ENCODE results near the gene CCDC167. TPM values are rescaled to one million over a fixed set of nuclear protein-coding genes. Genes with fewer than 3 reads are reported as not detected.

CCDC167 gene
- total and polyA plus RNA-seq, 2 donors from 2014 or later, result 15.7 to 63.5 TPM

DNA sequence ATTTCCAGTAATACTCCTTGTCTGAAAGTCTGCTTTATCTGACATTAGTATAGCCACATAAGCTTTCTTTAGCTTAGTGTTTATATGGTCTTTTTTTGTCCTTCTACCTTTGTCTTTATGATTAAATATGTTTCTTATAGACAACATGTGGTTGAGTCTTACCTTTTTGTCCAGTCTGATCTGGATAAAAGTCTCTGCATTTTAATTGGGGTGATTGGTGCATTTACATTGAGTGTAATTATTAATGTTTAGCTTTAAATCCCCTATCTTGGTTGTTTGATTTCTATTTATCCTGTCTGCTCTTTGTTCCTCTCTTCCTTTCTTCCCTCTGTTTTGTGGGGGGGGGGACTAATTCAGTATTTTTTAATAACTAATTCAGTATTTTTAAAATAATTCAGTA lies 32.0 kb downstream of the CCDC167 start:
- H3K27me3 ChIP-seq (ENCODE audit: control insufficient read depth, insufficient read depth, low read length), result no peaks in the 10 kb centered on the region
- H3K9me3 ChIP-seq (ENCODE audit: control insufficient read depth in 2 of 3, insufficient read depth in 1 of 3, low read length in 3 of 3), result no peaks in the 10 kb centered on the region
- no peak for FAIRE-seq
- intact Hi-C loops (cut with DNase I), result no loop called here
- DNase-seq, result no peak
- H3K4me1 ChIP-seq (ENCODE audit: control insufficient read depth in 2 of 3, insufficient read depth in 2 of 3, low read depth in 1 of 3, low read length in 3 of 3), result no peaks in the 10 kb centered on the region
- H3K36me3 ChIP-seq (ENCODE audit: control insufficient read depth in 2 of 3, insufficient read depth in 3 of 3, low read length in 3 of 3), result peaks cover 5 to 26% (median 23%) of the 10 kb centered on the region in 3 donors
- TF ChIP-seq, protein P1, sequence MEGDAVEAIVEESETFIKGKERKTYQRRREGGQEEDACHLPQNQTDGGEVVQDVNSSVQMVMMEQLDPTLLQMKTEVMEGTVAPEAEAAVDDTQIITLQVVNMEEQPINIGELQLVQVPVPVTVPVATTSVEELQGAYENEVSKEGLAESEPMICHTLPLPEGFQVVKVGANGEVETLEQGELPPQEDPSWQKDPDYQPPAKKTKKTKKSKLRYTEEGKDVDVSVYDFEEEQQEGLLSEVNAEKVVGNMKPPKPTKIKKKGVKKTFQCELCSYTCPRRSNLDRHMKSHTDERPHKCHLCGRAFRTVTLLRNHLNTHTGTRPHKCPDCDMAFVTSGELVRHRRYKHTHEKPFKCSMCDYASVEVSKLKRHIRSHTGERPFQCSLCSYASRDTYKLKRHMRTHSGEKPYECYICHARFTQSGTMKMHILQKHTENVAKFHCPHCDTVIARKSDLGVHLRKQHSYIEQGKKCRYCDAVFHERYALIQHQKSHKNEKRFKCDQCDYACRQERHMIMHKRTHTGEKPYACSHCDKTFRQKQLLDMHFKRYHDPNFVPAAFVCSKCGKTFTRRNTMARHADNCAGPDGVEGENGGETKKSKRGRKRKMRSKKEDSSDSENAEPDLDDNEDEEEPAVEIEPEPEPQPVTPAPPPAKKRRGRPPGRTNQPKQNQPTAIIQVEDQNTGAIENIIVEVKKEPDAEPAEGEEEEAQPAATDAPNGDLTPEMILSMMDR (IDR thresholded peaks at IDR 0.05; ENCODE audit: borderline replicate concordance, extremely low read depth, insufficient read depth), result no peak
- H3K4me3 ChIP-seq (ENCODE audit: low read length in 3 of 3), result no peak overlapping the region
- H3K27ac ChIP-seq (ENCODE audit: low read depth in 2 of 2, low read length in 2 of 2), result no peak overlapping the region
- no peak overlapping the region for H3K9ac ChIP-seq (ENCODE audit: low read length in 3 of 3)

DNA sequence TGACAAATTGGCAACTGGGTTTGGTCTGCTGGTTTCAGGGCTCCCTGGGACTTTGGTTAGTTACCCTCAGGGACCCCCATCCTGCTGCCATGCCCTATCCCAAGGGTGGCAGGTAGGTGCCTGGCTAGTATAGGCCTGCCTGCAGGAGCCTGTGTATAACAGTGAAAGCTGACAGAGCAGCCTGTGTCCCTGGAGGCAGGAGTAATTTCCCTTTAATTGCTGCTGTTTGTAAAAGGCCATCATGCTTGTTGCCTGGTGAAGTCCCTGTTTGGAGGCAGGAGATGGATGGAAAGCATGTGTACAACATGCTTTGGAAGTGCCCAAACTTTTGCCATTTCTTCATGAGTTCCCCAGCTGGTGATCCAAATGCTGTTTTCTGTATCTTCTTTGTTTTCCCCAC lies 36.6 kb downstream of the CCDC167 start:
- TF ChIP-seq, protein P1 (IDR thresholded peaks at IDR 0.05; ENCODE audit: borderline replicate concordance, extremely low read depth, insufficient read depth), result no peak
- H3K9ac ChIP-seq (ENCODE audit: low read length in 3 of 3), result no peak overlapping the region
- H3K36me3 ChIP-seq (ENCODE audit: control insufficient read depth in 2 of 3, insufficient read depth in 3 of 3, low read length in 3 of 3), result peaks cover 10 to 51% (median 44%) of the 10 kb centered on the region in 3 donors
- no peaks in the 10 kb centered on the region for H3K9me3 ChIP-seq (ENCODE audit: control insufficient read depth in 2 of 3, insufficient read depth in 1 of 3, low read length in 3 of 3)
- intact Hi-C loops (cut with DNase I), result no loop called here
- FAIRE-seq (no peak), DNase-seq (no peak)
- H3K27ac ChIP-seq (ENCODE audit: low read depth in 2 of 2, low read length in 2 of 2), result no peak overlapping the region
- no peak overlapping the region for H3K4me3 ChIP-seq (ENCODE audit: low read length in 3 of 3)
- H3K27me3 ChIP-seq (ENCODE audit: control insufficient read depth, insufficient read depth, low read length), result no peaks in the 10 kb centered on the region
- no peaks in the 10 kb centered on the region for H3K4me1 ChIP-seq (ENCODE audit: control insufficient read depth in 2 of 3, insufficient read depth in 2 of 3, low read depth in 1 of 3, low read length in 3 of 3)

DNA sequence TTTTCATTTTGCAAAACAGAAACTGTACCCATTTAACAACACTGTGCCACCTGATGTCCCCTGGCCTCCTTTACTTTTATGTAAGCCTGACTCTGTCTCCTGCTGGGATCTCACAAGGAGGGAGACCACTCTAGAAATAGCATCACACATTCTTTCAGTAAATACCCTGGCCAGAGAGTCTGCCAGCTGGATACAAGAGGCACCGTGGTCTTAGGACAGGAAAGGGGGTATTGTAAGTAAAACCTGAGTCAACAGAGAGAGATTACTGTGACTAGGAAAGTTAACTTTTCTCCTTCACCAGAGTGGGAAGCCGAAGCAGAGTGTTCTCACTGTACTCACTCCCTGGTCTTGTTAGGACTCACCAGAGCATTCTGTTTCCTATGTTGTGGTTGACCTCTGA lies 38.9 kb downstream of the CCDC167 start:
- H3K9ac ChIP-seq (ENCODE audit: low read length in 3 of 3), result no peak overlapping the region
- FAIRE-seq (no peak), DNase-seq (no peak)
- H3K36me3 ChIP-seq (ENCODE audit: control insufficient read depth in 2 of 3, insufficient read depth in 3 of 3, low read length in 3 of 3), result peaks cover 10 to 59% (median 48%) of the 10 kb centered on the region in 3 donors
- intact Hi-C loops (cut with DNase I), result no loop called here
- H3K27ac ChIP-seq (ENCODE audit: low read depth in 2 of 2, low read length in 2 of 2), result no peak overlapping the region
- H3K4me1 ChIP-seq (ENCODE audit: control insufficient read depth in 2 of 3, insufficient read depth in 2 of 3, low read depth in 1 of 3, low read length in 3 of 3), result no peaks in the 10 kb centered on the region
- H3K4me3 ChIP-seq (ENCODE audit: low read length in 3 of 3), result no peak overlapping the region
- no peaks in the 10 kb centered on the region for H3K27me3 ChIP-seq (ENCODE audit: control insufficient read depth, insufficient read depth, low read length)
- TF ChIP-seq, protein P1 (IDR thresholded peaks at IDR 0.05; ENCODE audit: borderline replicate concordance, extremely low read depth, insufficient read depth), result no peak
- H3K9me3 ChIP-seq (ENCODE audit: control insufficient read depth in 2 of 3, insufficient read depth in 1 of 3, low read length in 3 of 3), result no peaks in the 10 kb centered on the region

Measured in kidney (tissue), 14 donors.